GM18505 (cell line): ENCODE measurements around the gene KCNS3.

Experiments
- ATAC-seq: cut with Tn5 transposase; IDR thresholded peaks from one replicate; pipeline ENCODE4 v1.9.1; 2021; ENCODE audit not compliant: unreplicated experiment
- POLR2A ChIP-seq: IDR thresholded peaks from 4 replicates; pipeline ENCODE4 v1.6.1; 2011; ENCODE audit warnings: borderline replicate concordance; ENCODE audit not compliant: insufficient read depth, insufficient read length; ENCODE audit errors: extremely low read depth

The KCNS3 gene

GRCh38 chr2:17975401-17975800 lies 96.9 kb downstream of the KCNS3 start:
- no peak for ATAC-seq
- TF ChIP-seq POLR2A = no peak

DNA sequence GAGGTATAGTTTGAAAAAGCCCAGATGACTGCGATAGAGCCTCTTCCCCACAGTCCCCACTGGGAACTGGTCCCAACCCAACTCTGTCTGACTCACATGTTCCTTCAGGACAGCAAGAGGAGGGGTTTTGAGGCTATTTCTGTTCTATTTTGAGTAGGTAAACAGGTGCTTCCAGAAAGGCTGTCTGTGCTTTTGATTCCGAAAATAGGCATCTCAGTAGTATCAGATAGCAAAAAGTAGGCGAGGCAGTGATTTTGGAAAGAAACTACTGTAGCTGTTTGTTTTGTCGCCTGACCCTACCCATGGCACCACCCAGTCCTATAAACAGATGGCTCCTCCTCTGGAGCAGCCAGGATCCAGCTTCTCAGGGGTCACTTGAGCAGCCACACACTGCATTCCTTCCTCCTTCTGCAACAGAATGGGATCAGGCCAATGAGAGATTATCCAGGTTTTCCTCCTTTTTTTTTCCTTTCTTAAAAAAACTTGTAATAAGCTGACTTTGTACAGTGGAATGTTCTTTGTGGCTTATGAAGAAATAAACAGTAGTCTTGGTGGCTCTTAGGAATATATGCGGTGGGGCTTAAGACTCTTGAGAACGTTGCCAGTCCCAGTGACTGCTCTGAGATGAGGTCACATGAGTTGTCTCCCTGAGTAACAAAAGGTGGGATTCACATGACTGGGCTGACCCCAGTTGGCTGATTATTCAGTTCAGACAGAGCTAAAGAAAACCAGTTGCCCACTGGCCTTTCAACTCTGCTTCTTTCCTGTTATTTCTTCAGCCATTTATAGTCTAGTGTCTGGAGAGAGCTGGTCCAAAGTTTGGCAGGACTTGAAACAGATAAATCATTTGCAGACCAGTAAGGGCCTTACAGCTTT lies 98.6 kb downstream of the KCNS3 start:
- no peak for ATAC-seq
- TF ChIP-seq POLR2A = no peak

- TF ChIP-seq POLR2A = no peak
- no peak for ATAC-seq
Observed at GRCh38 chr2:17979707-17980106, 101.2 kb downstream of the KCNS3 start.

DNA sequence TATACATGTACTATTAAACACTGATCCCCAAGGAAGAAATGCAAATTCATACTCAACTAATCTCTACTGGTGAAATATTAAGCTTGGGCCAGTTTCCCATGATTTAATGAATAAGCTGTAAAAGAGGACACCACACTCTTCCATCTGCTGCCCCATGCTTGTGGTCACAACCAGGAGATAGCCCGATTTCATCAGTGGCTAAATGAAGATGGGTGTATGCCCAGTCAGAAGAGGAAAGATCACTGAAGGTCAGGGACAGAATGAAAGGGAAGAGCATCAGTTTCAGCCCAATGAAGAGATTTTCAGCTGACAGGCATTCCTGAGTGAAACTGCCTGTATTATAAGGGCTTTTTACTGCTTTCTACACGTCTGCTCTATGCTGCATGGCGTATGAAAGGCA lies 103.5 kb downstream of the KCNS3 start:
- no peak for TF ChIP-seq POLR2A
- ATAC-seq = no peak
